HAP-1 (cell line): ENCODE results near the gene ITFG2.
A peak's percentile ranks its signal among the peaks of the same experiment; 100 is the strongest.
"Not testable (repeated sequence)": the region's sequence is repeated elsewhere in the genome, so short reads cannot be mapped to it uniquely, and the experiment has no call there.

Source experiments
- DNase-seq, 2 experiments: peaks; one replicate each; pipeline ENCODE4 v3.0.0-alpha.2; 2016 to 2020; ENCODE audit warnings: low spot score in 2 of 2
- H3K27me3 ChIP-seq: fragments of 250-450 bp; sonication (Bioruptor Pico); 2 replicates; pipeline ENCODE4 v1.5.1; 2020; ENCODE audit warnings: low read depth, mild to moderate bottlenecking, moderate library complexity
- H3K36me3 ChIP-seq: fragments of 250-450 bp; sonication (Bioruptor Pico); replicated peaks from 2 replicates; pipeline ENCODE4 v1.5.1; 2020; ENCODE audit warnings: mild to moderate bottlenecking
- H3K4me1 ChIP-seq: fragments of 250-450 bp; sonication (Bioruptor Pico); 2 replicates; pipeline ENCODE4 v1.5.1; 2020; ENCODE audit warnings: mild to moderate bottlenecking
- H3K4me3 ChIP-seq: fragments of 250-450 bp; sonication (Bioruptor Pico); 2 replicates; pipeline ENCODE4 v1.5.1; 2020; ENCODE audit warnings: mild to moderate bottlenecking, moderate library complexity
- H3K9me3 ChIP-seq: fragments of 250-450 bp; sonication (Bioruptor Pico); 2 replicates; pipeline ENCODE4 v1.5.1; 2020; ENCODE audit warnings: mild to moderate bottlenecking, moderate library complexity
- in situ Hi-C: fragments of 300-500 bp; cut with MboI; formaldehyde crosslinking; loops from 3 replicates; pipeline ENCODE4 v1.14.3; 2020; ENCODE audit warnings: low sequenced_read_pairs, inconsistent platforms, mixed read lengths

ITFG2 gene

DNA sequence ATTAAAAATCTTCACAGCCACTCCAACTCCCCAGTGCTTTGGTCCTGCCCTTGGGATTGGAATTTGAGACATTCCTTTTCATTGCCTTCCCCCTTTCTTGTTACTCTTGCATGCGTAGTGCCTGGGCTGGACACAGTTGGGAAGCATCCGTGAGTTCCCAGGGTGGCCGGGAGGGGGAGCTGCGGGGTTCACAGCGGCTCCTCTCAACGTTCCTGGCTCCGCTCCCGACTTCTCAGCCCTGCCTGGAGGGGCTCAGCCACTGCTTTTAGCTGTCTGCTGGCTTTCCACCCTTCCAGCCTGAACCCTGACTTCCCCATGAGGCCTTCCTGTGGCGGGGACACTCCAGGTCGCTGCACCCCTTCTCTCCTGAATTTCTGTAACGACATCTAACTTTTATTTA, 41.2 kb downstream of the ITFG2 start:
- Histone ChIP-seq H3K4me3 (no peak overlapping the region), H3K4me1 (no peaks in the 10 kb centered on the region), H3K9me3 (no peaks in the 10 kb centered on the region), H3K36me3 (peaks cover 14% of the 10 kb centered on the region), H3K27me3 (no peaks in the 10 kb centered on the region)
- peak; percentile 69 to 93 for DNase-seq
- in situ Hi-C loops = no loop called here

DNA sequence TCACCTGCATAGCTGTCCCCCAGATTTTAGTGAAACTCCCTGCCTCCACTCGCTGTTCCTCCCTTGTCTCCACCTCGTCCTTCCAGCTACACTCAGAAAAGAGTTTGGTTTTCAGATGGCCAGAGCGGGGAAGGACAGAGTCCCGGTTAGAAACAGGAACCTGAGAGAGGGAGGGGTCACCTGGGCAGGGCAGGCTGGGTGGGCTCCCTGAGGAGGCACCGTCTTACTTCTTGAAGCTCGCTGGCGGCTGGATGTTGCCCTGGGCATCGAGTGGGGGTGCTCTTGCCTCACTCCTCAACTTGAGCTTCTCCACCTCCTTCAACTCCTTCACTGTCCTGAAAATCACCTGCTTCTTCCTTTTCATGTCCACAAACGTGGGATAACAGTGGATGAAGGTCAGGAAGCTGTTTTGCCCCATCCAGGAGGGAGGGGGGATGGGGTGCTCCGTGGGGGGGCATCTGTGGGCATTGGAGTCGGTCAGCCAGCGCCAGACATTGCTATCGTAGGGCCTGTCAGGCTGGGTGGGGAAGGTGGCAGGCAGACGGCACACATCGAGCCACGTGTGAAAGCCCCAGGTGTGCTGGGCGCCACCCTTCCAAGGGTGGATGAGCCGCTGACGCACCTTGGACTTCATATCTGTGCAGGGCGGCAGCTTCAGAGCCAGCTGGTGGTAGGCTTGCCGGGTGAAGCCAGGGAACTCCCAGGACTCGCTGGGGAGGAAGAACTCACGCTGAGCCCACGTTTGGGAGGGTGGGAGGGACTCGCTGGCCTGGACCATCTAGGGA, 42.4 kb downstream of the ITFG2 start:
- in situ Hi-C loops = no loop called here
- Histone ChIP-seq H3K36me3 (peaks cover 27% of the 10 kb centered on the region), H3K27me3 (no peaks in the 10 kb centered on the region), H3K4me3 (no peak overlapping the region), H3K9me3 (no peaks in the 10 kb centered on the region), H3K4me1 (no peaks in the 10 kb centered on the region)
- DNase-seq = no peak

DNA sequence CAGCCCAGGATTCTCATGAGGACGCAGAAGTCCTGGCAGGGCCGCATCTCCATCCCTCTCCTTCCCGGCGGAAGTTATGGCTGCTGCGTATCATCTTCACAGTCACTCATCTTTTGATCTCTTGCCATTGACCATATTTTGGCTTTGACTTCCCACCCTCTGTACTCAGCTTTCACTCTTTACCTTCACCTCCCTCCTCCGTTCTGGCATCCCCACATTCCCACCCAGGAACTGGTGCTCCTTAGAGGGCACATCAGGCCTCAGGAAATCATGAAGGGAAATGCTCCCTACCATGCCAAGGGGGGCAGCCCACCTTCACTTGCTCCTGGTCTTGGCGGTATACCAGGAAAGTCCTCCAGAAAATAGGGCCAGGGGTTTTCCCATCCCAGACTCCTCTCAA, 43.1 kb downstream of the ITFG2 start:
- Histone ChIP-seq H3K27me3 (no peaks in the 10 kb centered on the region), H3K4me1 (no peaks in the 10 kb centered on the region), H3K4me3 (no peak overlapping the region), H3K9me3 (no peaks in the 10 kb centered on the region), H3K36me3 (peaks cover 34% of the 10 kb centered on the region)
- DNase-seq = no peak
- in situ Hi-C loops = no loop called here

DNA sequence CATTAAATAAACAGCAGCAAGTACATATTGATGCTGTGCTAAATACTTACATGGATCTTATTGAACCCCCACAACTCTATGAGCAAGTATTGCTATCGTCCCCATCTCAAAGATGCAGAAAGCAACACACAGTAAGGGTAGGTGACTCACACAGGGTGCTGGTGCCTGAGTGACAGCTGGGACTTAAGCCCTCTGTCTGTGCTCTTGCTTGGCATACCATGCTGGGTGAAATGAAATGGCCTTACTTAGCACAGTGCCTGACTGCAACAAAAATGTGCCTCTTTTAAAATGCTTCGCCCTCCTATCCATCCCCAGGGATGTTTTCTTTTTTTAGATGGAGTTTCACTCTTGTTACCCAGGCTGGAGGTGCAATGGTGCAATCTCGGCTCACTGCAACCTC, 43.6 kb downstream of the ITFG2 start:
- DNase-seq = no peak
- Histone ChIP-seq H3K36me3 (peaks cover 36% of the 10 kb centered on the region), H3K4me3 (no peak overlapping the region), H3K9me3 (no peaks in the 10 kb centered on the region), H3K4me1 (no peaks in the 10 kb centered on the region), H3K27me3 (no peaks in the 10 kb centered on the region)
- in situ Hi-C loops = no loop called here

DNA sequence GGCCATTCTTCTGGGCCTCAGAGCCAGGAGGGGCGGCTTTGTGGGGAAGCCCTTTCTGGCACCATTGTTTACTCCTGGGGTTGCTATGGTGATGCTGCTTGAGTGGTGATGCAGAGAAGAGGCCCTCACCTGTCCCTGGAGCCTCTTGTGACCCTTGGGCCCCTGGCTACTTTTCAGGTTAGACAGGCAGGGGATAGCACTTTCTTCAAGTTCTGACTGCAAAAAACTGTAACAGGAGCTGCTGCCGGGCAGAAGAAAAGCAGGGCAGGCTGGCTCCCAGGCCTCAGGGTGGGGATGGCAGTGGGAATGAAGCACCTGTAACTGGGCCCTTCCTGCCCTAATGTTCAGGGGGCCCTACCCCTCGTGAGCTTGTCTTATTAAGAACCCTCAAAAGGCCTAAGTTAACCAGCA, 44.6 kb downstream of the ITFG2 start, which contains the start of gene TEX52:
Gene TEX52, minus strand, starts transcription at position 19 of the 411 bp plus-strand sequence. Its CDS starts 13 bp downstream, at position 6.
- Histone ChIP-seq H3K9me3 (no peaks in the 10 kb centered on the region), H3K4me3 (no peak within 1 kb of the TSS), H3K4me1 (no peaks in the 10 kb centered on the region), H3K27me3 (no peaks in the 10 kb centered on the region), H3K36me3 (peaks cover 45% of the 10 kb centered on the region)
- in situ Hi-C loops = no loop called here
- DNase-seq = peak in 1 of 2 experiments; percentile 34

DNA sequence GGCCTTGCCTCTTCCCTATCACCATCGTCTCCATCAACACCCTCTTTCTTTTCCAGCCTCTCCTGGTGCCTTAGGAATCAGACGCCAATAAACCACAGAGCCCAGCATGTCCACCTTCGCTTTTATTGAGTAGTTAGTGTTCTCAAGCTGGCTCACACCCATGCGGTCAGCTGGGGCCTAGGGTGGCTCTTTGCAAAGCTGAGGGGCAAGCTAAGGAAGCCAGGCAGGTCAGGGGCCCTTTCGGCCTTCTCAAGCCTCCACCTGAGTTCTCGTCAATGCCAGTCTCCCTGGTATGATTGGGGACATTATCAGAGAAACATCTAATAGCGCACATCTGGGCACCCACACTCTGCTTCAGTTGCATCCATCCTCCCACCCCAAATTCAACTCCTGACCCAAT, 45.1 kb downstream of the ITFG2 start:
- H3K9me3 ChIP-seq = no peaks in the 10 kb centered on the region
- DNase-seq = no peak

DNA sequence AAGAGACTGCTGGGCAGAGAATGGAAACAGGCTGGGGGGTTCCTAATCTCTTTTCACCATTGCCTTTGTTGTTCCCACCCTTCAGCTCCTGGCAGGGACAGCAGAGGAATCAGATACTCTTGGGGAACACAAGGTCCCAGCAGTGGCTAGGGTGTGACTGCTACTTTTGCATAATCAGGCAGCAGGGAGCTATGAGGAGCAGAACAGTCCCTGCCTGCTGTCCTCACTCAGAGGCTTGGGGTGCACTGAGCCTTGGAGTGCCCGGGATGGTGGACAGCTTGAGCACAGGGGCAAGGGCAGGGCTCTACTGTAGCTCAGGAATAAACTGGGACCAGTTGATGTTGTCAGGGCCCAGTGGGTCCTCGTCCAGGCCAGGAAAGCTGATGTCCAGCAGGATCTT, 45.9 kb downstream of the ITFG2 start:
- H3K9me3 ChIP-seq = no peaks in the 10 kb centered on the region
- peaks cover 57% of the 10 kb centered on the region for H3K36me3 ChIP-seq
- DNase-seq = no peak
- no peaks in the 10 kb centered on the region for H3K27me3 ChIP-seq
- no peak overlapping the region for H3K4me3 ChIP-seq
- H3K4me1 ChIP-seq = no peaks in the 10 kb centered on the region
- in situ Hi-C loops = no loop called here

More for the DNA sequence above, 45.1 kb downstream of the ITFG2 start:
- no peak overlapping the region for H3K4me3 ChIP-seq
- H3K4me1 ChIP-seq = no peaks in the 10 kb centered on the region
- no peaks in the 10 kb centered on the region for H3K27me3 ChIP-seq
- peaks cover 49% of the 10 kb centered on the region for H3K36me3 ChIP-seq
- in situ Hi-C loops = no loop called here

DNA sequence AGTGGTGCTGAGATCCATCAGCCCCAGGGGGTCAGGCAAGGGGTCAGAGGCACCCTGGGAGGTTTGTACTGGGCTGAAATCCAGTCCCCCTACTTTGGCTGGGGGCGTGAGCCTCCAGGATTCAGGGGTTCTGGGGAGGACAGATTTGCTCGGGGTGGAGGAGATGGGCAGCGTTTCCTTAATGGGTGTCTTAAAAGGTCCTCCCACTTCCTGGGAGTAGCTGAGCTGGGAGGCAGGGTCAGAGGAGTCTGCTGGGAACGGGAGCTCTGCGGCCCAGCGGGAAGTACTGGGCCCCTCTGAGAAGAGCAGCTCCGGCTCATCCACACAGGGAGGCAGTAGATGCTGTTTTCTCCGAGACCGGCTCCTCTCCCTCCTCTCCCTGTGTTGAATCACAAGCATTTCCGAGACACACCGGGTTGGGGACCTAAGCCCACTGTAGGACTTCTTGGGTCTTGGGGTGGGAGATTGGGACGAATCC, 46.5 kb downstream of the ITFG2 start:
- DNase-seq = no peak
- H3K27me3 ChIP-seq = no peaks in the 10 kb centered on the region
- H3K4me3 ChIP-seq = no peak overlapping the region
- in situ Hi-C loops = no loop called here
- H3K4me1 ChIP-seq = no peaks in the 10 kb centered on the region
- H3K36me3 ChIP-seq = peaks cover 63% of the 10 kb centered on the region
- no peaks in the 10 kb centered on the region for H3K9me3 ChIP-seq

DNA sequence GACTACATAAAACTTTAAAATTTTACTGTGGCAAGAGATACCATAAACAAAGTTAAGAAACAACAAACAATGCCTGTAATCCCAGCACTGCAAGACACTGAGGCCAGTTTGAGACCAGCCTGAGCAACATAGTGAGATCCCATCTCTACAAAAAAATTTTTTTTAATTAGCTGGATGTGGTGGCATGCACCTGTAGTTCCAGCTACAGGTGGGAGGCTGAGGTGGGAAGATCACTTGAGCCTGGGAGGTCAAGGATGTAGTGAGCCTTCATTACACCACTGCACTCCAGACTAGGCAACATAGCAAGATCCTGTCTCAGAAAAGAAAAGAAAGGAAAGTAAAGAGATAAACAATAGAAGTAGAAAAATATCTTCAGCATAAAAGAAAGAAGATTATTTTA, 47.7 kb downstream of the ITFG2 start:
- Histone ChIP-seq H3K27me3 (no peaks in the 10 kb centered on the region), H3K36me3 (peaks cover 75% of the 10 kb centered on the region), H3K4me1 (no peaks in the 10 kb centered on the region), H3K9me3 (no peaks in the 10 kb centered on the region), H3K4me3 (no peak overlapping the region)
- DNase-seq = no peak
- in situ Hi-C loops = no loop called here

DNA sequence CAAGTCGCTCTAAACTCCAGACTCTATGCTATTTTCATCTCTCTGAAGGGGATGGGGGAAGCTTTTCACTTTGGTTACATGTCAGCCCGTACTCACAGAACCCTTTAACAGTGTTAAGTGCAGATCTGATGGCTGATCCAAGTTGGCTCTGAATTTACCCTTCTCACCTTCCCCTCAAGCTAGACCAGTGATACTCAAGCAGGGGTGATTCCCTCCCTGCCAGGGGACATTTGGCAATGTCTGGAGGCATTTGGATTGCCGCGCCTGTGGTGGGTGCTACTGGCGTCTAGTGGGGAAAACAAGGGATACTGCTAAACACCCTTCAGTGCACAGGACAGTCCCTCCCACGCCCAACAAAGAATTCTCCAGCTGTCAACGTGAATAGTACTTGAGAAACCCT, 50.4 kb downstream of the ITFG2 start:
- no peaks in the 10 kb centered on the region for H3K4me1 ChIP-seq

DNA sequence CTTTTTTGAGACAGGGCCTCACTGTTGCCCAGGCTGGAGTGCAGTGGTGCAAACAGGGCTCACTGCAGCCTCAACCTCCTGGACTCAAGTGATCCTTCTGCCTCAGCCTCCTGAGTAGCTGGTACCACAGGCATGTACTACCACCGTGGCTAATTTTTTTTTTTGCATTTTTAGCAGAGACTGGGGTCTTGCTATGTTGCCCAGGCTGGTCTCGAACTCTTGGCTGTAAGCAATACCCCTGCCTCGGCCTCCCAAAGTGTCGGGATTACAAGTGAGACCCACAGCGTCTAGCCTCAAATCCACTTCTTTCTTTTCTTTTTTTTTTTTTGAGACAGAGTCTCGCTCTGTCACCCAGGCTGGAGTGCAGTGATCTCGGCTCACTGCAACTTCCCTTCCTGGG, 50.9 kb downstream of the ITFG2 start:
- in situ Hi-C loops, H3K27me3 ChIP-seq, H3K9me3 ChIP-seq, DNase-seq, H3K4me3 ChIP-seq, H3K4me1 ChIP-seq: not testable (repeated sequence)
- H3K36me3 ChIP-seq = peaks cover 94% of the 10 kb centered on the region

More for the DNA sequence above, 50.4 kb downstream of the ITFG2 start:
- no peaks in the 10 kb centered on the region for H3K9me3 ChIP-seq
- H3K36me3 ChIP-seq = peaks cover 94% of the 10 kb centered on the region
- in situ Hi-C loops = no loop called here
- no peaks in the 10 kb centered on the region for H3K27me3 ChIP-seq
- no peak overlapping the region for H3K4me3 ChIP-seq
- no peak for DNase-seq

DNA sequence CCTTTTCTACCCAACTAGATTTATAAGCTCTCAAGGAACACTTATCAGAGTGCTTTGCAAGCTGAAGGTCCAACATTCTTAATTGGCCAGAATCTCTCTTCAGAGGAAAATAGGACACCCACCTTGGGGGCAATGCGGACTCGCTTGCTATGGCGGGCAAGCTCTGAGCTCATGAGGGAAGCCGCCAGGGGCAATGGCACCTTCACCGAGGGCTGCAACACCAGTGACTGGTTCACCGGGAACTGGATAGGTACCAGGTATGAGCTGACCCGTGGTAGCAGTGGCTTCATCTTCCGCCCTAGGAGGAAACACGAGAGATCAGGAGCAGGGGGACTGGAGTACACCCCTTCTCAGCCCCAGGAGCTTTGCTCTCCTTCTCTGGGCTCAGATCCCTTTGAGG, 51.7 kb downstream of the ITFG2 start:
- no peaks in the 10 kb centered on the region for H3K9me3 ChIP-seq
- no peak overlapping the region for H3K4me3 ChIP-seq
- no peaks in the 10 kb centered on the region for H3K27me3 ChIP-seq
- peaks cover 94% of the 10 kb centered on the region for H3K36me3 ChIP-seq
- DNase-seq = no peak
- in situ Hi-C loops = no loop called here
- no peaks in the 10 kb centered on the region for H3K4me1 ChIP-seq

DNA sequence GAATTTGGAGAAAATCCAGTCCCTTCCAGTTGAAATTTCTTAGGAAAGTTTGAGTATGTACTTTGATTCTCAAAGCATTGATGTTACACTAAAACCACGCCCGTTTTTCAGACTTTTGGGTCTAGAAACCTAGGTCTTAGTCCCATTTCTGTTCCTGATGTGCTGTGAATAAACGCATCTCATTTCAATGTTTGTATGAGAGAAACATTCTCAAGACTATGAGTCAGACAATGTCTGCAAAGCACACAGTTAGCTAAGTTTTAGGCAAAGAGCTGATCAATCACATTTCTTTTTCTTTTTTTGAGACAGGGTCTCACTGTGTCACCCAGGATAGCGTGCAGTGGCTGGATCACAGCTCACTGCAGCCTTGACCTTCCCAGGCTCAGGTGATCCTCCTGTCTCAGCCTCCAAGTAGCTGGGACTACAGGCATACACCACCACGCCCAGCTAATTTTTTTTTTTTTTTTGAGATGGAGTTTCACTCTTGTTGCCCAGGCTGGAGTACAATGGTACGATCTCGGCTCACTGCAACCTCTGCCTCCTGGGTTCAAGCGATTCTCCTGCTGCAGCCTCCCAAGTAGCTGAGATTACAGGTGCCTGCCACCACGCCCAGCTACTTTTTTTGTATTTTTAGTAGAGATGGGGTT, 56.6 kb downstream of the ITFG2 start:
- H3K36me3 ChIP-seq = peaks cover 92% of the 10 kb centered on the region
- H3K4me1 ChIP-seq, H3K27me3 ChIP-seq, H3K9me3 ChIP-seq, in situ Hi-C loops, H3K4me3 ChIP-seq, DNase-seq: not testable (repeated sequence)
